K562 (cell line): ENCODE results near the gene LIPH. TPM values are rescaled to one million over a fixed set of nuclear protein-coding genes. Genes with fewer than 3 reads are reported as not detected.

Source experiments
- COPS2 ChIP-seq: fragments of 450-650 bp; conservative IDR thresholded peaks from 2 replicates; pipeline ENCODE4 v1.6.1; 2016; ENCODE audit warnings: mild to moderate bottlenecking, moderate library complexity
- CREB3L1 ChIP-seq: fragments of 450-650 bp; IDR thresholded peaks from 2 replicates; pipeline ENCODE4 v1.6.1; 2014; ENCODE audit warnings: low read depth, mild to moderate bottlenecking, moderate library complexity, borderline replicate concordance
- DPF2 ChIP-seq: fragments of 450-650 bp; IDR thresholded peaks from 2 replicates; pipeline ENCODE4 v1.6.1; 2016
- ELF4 ChIP-seq: fragments of 450-650 bp; formaldehyde crosslinking; IDR thresholded peaks from 2 replicates; pipeline ENCODE4 v1.4.0; 2022; ENCODE audit warnings: missing genetic modification characterization
- EP400 ChIP-seq: fragments of 450-650 bp; IDR thresholded peaks from 2 replicates; pipeline ENCODE4 v1.6.1; 2017; ENCODE audit warnings: antibody characterized with exemption, mild to moderate bottlenecking, moderate library complexity
- ESRRB ChIP-seq: fragments of 250-450 bp; sonication (Bioruptor Pico); IDR thresholded peaks from 2 replicates; pipeline ENCODE4 v1.5.0; 2020; ENCODE audit warnings: mild to moderate bottlenecking, moderate library complexity, borderline replicate concordance
- ETV1 ChIP-seq: fragments of 450-650 bp; conservative IDR thresholded peaks from 2 replicates; pipeline ENCODE4 v1.6.1; 2016; ENCODE audit warnings: missing genetic modification characterization, control low read depth, low read depth, missing compliant biosample characterization
- HDAC8 ChIP-seq: fragments of 450-650 bp; IDR thresholded peaks from 2 replicates; pipeline ENCODE4 v1.6.1; 2016; ENCODE audit warnings: mild to moderate bottlenecking, missing genetic modification characterization, moderate library complexity, missing compliant biosample characterization
- HDGF ChIP-seq: fragments of 450-650 bp; IDR thresholded peaks from 2 replicates; pipeline ENCODE4 v1.6.1; 2016
- KAT2B ChIP-seq: IDR thresholded peaks from one replicate; pipeline ENCODE4 v1.6.1; 2012; ENCODE audit warnings: low read depth, mild to moderate bottlenecking, control low read depth, inconsistent platforms, low read length, moderate library complexity
- NCOA1 ChIP-seq: fragments of 450-650 bp; IDR thresholded peaks from 2 replicates; pipeline ENCODE4 v1.6.1; 2016; ENCODE audit warnings: low read depth
- NFATC3 ChIP-seq: fragments of 450-650 bp; IDR thresholded peaks from 2 replicates; pipeline ENCODE4 v1.6.1; 2017; ENCODE audit warnings: mild to moderate bottlenecking
- PCBP2 ChIP-seq: fragments of 200-400 bp; formaldehyde crosslinking; IDR thresholded peaks from 2 replicates; pipeline ENCODE4 v1.6.1; 2018; ENCODE audit warnings: low read length, low read depth, mild to moderate bottlenecking, moderate library complexity; ENCODE audit not compliant: poor library complexity, severe bottlenecking
- PHF21A ChIP-seq: fragments of 450-650 bp; IDR thresholded peaks from 2 replicates; pipeline ENCODE4 v1.6.1; 2017; ENCODE audit warnings: low read depth, borderline replicate concordance
- SAFB ChIP-seq: fragments of 200-400 bp; formaldehyde crosslinking; IDR thresholded peaks from 2 replicates; pipeline ENCODE4 v1.6.1; 2017; ENCODE audit warnings: low read depth, low read length, borderline replicate concordance
- SAP30 ChIP-seq: fragments of 200-600 bp; sonication (generic); IDR thresholded peaks from 2 replicates; pipeline ENCODE4 v1.6.1; 2012; ENCODE audit warnings: borderline replicate concordance, low read depth, mild to moderate bottlenecking, moderate library complexity, low read length, control low read depth, inconsistent platforms; ENCODE audit not compliant: insufficient read depth, poor library complexity, severe bottlenecking
- SMAD2 ChIP-seq: fragments of 150-350 bp; IDR thresholded peaks from 2 replicates; pipeline ENCODE4 v1.6.1; 2014; ENCODE audit warnings: low read depth, mild to moderate bottlenecking, low read length
- THRB ChIP-seq: fragments of 450-650 bp; formaldehyde crosslinking; conservative IDR thresholded peaks from 2 replicates; pipeline ENCODE4 v1.4.0; 2022; ENCODE audit warnings: mild to moderate bottlenecking, missing genetic modification characterization
- ZNF124 ChIP-seq: sonication (generic); formaldehyde crosslinking; IDR thresholded peaks from 2 replicates; pipeline ENCODE4 v1.8.1; 2022; ENCODE audit warnings: missing genetic modification reagents
- ZNF280B ChIP-seq: fragments of 250-450 bp; sonication (Bioruptor Pico); IDR thresholded peaks from 2 replicates; pipeline ENCODE4 v1.5.1; 2021; ENCODE audit warnings: mild to moderate bottlenecking
- ZNF41 ChIP-seq: fragments of 250-450 bp; sonication (Bioruptor Pico); conservative IDR thresholded peaks from 2 replicates; pipeline ENCODE4 v1.4.0; 2020; ENCODE audit warnings: mild to moderate bottlenecking
- polyA plus RNA-seq, 8 experiments: library from polyadenylated mRNA; depleted of rRNA in 4 of 8; stranded (reverse) in 5 of 8; unstranded in 3 of 8; fragments of >200 nt; fragmentation: Nextera tagmentation in 2 of 8; fragmentation: Illumina TruSeq in 1 of 8; extraction: Ambion mirVana in 2 of 8; extraction: Trizol in 1 of 8; gene quantifications; 2 replicates each; pipeline versions ENCODE4 v1.2.1 to v1.2.3, GENCODE V29; 2011 to 2014; ENCODE audit warnings: inconsistent platforms in 1 of 8, missing spikeins in 1 of 8
- total RNA-seq, 7 experiments: library from RNA; depleted of rRNA in 6 of 7; stranded (reverse); fragments of >200 nt in 6 of 7; fragmentation: Illumina TruSeq in 2 of 7; extraction: Trizol in 2 of 7; gene quantifications; 2 replicates each; pipeline versions ENCODE4 v1.2.1 to v1.2.3, GENCODE V29; 2011 to 2021; ENCODE audit warnings: low replicate concordance in 1 of 7

LIPH gene
- total and polyA plus RNA-seq, 9 of the 15 experiments (the other 6 are each of a cell fraction or from before 2014, with no cell fraction given) = 0.73 to 1.8 (median 1.3) TPM

GRCh38 chr3:185498503-185499396, 53.6 kb downstream of the LIPH start, which contains the start of gene TMEM41A (continued):
- TF ChIP-seq ZNF280B (CRISPR knock-in tag) (no peak), ESRRB (no peak), KAT2B (no peak), ZNF41 (CRISPR knock-in tag) (no peak), PHF21A (peak; percentile 77; the same call in 1 of the 2 replicates), ETV1 (tag) (peak; percentile 61; the same call in 1 of the 2 replicates), HDGF (no peak), PCBP2 (no peak), NFATC3 (no peak), NCOA1 (peak; percentile 97), SAFB (no peak), EP400 (peak; percentile 87), CREB3L1 (no peak), THRB (CRISPR knock-in tag) (no peak), ZNF124 (CRISPR knock-in tag) (no peak), HDAC8 (tag) (0 out of 2 replicates have a peak, but pooled peaks have one; percentile 63), ELF4 (no peak), DPF2 (no peak), SAP30 (peak; percentile 64), SMAD2 (no peak), COPS2 (no peak)
